ENCODE data around the gene MCAT.

Gene MCAT

GRCh38 chr22:43094085-43094484 lies 49.1 kb downstream of the MCAT start:
- no peak for DNase-seq
- no peak for ATAC-seq

GRCh38 chr22:43092085-43092484 lies 51.1 kb downstream of the MCAT start:
- ATAC-seq: no peak
- DNase-seq: no peak

GRCh38 chr22:43090130-43090789 lies 52.9 kb downstream of the MCAT start:
- ATAC-seq (peak; percentile 17), DNase-seq (peak; percentile 50)

GRCh38 chr22:43088984-43089717 lies 54.0 kb downstream of the MCAT start, which contains the start of gene TTLL1:
TTLL1 (minus strand) TSS chr22:43089391; CDS start chr22:43075586, 13,805 bp downstream.
- DNase-seq (peak; percentile 93), ATAC-seq (peak; percentile 98)

- DNase-seq: peak; percentile 18
- no peak for ATAC-seq
These were observed 54.6 kb downstream of the MCAT start for GRCh38 chr22:43088627-43088983.

GRCh38 chr22:43085658-43086606 lies 57.3 kb downstream of the MCAT start:
- DNase-seq: peak; percentile 12
- peak; percentile 3 for ATAC-seq

All from stimulated activated naive CD8-positive, alpha-beta T cell treated with anti-CD3 and anti-CD28 coated beads, Interleukin-15, Interleukin-2, amounts not matched to agents 100 U/mL and 50 U/mL, for 24 hours (primary cell).